Activated naive CD8-positive, alpha-beta T cell (primary cell): Measurements from ENCODE around the gene RABGAP1L.

Source experiments
- H3K27ac Mint-ChIP-seq: one replicate; pipeline ENCODE4 v1.8.0; 2021; ENCODE audit warnings: mixed read lengths
- H3K27me3 Mint-ChIP-seq: one replicate; pipeline ENCODE4 v1.8.0; 2021; ENCODE audit warnings: mixed read lengths
- H3K36me3 Mint-ChIP-seq: one replicate; pipeline ENCODE4 v1.8.0; 2021; ENCODE audit warnings: mixed read lengths
- H3K4me1 Mint-ChIP-seq: one replicate; pipeline ENCODE4 v1.8.0; 2021; ENCODE audit warnings: low read depth, mixed read lengths
- H3K4me3 Mint-ChIP-seq: one replicate; pipeline ENCODE4 v1.8.0; 2021; ENCODE audit warnings: mild to moderate bottlenecking, mixed read lengths
- H3K9me3 Mint-ChIP-seq: one replicate; pipeline ENCODE4 v1.8.0; 2021; ENCODE audit warnings: low read depth, mixed read lengths

Gene RABGAP1L

DNA sequence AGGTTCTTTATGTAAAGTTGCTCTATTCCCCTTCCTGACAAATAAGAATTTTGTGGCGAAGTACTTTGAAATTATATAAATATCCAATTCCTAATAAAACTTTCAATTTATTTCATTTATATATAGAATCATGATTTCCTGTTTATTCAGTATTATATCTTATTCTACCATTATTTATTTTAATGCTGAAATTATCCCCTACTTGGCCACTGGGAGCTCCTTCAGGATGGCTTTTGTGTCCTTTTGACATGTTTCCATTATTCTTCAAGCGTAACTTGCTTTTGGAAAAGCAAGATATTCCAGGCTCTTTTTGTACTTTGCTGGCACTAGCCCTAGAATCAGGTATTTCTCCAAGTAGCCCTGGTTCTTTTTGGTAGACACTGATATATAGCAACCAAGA lies 773.3 kb downstream of the RABGAP1L start:
- H3K36me3 Mint-ChIP-seq = peaks cover 3% of the 10 kb centered on the region
- H3K4me1 Mint-ChIP-seq = no peaks in the 10 kb centered on the region
- H3K9me3 Mint-ChIP-seq = no peaks in the 10 kb centered on the region
- H3K27ac Mint-ChIP-seq = no peak overlapping the region
- no peak overlapping the region for H3K4me3 Mint-ChIP-seq
- H3K27me3 Mint-ChIP-seq = no peaks in the 10 kb centered on the region

DNA sequence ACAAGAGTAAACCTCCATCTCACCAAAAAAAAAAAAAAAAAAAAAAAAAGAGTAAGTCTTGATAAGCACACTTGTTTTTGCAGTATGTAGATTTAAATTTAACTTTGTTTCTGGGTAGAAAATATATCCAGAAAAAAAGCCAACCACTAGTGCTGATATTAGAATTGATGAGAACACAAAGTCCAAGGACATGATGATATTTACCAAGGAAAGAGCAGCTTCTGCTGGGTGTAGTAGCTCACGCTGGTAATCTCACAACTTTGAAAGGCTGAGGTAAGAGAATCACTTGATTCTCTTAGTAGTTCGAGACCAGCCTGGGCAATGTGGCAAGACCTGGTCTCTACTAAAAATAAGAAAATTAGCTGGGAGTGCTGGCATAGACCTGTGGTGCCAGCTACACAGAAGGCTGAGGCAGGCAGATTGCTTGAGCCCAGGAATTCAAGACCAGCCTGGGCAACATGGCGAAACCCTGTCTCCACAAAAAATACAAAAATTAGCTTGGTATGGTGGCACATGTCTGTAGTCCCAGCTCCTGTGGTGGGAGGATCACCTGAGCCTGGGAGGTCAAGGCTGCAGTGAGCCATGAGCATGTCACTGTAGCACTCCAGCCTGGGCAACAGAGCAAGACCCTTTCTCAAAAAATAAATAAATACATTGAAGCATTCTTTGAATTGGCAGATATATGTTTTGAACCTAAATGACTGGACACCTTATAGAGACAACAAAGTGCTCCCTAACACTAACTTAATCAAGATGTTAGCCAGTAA lies 776.8 kb downstream of the RABGAP1L start:
- no peak overlapping the region for H3K4me3 Mint-ChIP-seq
- H3K4me1 Mint-ChIP-seq = peaks cover 18% of the 10 kb centered on the region
- no peak overlapping the region for H3K27ac Mint-ChIP-seq
- H3K9me3 Mint-ChIP-seq = no peaks in the 10 kb centered on the region
- no peaks in the 10 kb centered on the region for H3K27me3 Mint-ChIP-seq
- H3K36me3 Mint-ChIP-seq = peaks cover 4% of the 10 kb centered on the region

DNA sequence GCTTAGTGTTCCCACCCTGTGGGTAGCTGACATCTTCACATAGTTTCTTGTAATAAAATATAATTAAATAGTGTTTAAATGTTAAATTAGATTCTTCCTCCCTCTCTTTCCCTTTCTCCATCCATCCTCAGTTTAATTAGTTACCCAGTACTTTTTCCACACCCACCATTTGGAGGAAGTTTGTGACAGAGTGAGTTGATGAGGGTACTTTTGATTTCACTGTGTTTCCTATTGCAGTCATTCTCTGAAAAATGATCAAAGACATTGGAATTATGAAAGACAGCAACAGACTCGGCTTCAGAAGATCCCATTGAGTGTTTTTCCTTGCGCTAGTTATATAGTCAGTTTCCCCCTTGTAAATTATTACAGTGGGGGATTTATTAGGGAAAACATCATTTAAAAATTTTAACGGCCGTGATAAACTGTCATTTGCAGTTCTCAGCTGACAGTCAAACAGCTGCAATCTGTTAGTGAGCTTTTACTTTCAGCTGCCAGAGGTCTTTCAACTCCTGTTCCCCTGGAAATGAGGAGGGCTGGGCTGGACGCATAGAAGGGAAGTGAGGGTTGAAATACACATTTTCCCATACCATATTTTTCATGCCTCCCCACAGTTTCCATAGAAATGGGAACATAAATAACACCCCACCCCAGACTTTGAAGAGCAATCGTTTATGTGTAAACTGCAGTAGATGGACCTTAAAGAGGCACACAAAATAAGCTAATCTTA lies 779.1 kb downstream of the RABGAP1L start:
- Mint-ChIP-seq H3K27ac (peak overlapping the region; percentile 12), H3K4me1 (peaks cover 18% of the 10 kb centered on the region), H3K36me3 (peaks cover 4% of the 10 kb centered on the region), H3K27me3 (no peaks in the 10 kb centered on the region), H3K9me3 (no peaks in the 10 kb centered on the region), H3K4me3 (peak overlapping the region; percentile 4)

DNA sequence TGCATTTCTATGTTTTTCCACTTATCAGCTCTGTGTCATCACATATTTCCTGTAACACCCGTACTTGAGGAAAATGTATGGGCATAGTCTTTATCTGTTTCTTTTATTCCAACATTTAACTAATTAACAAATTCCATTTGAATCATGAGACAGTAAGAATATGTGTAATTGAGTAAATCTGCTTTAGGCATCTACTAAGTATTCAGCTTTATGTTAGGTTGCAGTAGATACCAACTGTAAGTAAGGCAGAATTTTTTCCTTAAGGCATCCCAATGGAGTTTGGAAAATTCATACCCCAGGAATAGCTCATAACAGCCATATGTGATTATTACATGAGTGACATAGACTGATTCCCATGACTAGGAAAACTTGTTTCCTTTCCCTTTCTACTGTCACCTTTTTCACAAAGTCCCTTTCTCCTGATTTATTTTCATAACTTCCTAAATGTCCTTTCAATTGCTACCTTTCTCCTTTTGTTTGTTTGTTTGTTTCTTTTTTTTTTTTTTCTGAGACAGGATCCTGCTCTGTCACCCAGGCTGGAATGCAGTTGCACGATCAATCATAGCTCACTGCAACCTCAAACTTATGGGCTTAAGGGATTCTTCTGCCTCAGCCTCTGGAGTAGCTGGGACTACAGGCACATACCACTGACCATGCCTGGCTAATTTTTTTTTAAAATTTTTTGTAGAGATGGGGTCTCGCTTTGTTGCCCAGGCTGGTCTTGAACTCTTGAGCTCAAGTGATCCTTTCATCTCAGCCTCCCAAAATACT lies 780.6 kb downstream of the RABGAP1L start:
- Mint-ChIP-seq H3K4me3 (no peak overlapping the region), H3K27ac (no peak overlapping the region)

DNA sequence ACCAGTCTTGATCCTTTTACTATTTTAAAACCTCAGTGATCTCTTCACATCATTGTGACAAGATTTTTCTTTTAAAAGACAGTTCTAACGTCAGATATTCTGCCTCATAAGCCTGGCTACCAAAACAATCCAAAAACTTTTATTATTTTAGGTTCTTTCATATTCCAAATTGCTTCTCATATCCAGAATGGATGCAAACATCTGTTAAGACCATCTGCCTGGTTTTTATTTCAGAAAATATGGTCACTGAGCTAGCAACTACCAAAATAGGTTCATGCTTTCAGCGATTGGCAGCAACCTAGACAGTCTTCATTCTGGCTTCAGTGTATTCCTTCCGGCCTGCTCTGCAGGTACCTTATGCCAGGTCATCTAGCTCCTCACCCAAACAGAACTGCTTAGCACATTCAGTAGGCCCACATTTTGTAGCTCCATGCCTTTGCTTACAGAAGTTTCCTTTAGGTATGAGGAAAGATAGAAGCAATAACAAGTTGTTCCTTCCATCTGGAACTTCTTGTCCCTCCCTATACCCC lies 781.4 kb downstream of the RABGAP1L start:
- H3K27me3 Mint-ChIP-seq = no peaks in the 10 kb centered on the region

More for the DNA sequence above, 780.6 kb downstream of the RABGAP1L start:
- H3K4me1 Mint-ChIP-seq = peaks cover 18% of the 10 kb centered on the region
- H3K27me3 Mint-ChIP-seq = no peaks in the 10 kb centered on the region
- H3K36me3 Mint-ChIP-seq = peaks cover 8% of the 10 kb centered on the region
- no peaks in the 10 kb centered on the region for H3K9me3 Mint-ChIP-seq

DNA sequence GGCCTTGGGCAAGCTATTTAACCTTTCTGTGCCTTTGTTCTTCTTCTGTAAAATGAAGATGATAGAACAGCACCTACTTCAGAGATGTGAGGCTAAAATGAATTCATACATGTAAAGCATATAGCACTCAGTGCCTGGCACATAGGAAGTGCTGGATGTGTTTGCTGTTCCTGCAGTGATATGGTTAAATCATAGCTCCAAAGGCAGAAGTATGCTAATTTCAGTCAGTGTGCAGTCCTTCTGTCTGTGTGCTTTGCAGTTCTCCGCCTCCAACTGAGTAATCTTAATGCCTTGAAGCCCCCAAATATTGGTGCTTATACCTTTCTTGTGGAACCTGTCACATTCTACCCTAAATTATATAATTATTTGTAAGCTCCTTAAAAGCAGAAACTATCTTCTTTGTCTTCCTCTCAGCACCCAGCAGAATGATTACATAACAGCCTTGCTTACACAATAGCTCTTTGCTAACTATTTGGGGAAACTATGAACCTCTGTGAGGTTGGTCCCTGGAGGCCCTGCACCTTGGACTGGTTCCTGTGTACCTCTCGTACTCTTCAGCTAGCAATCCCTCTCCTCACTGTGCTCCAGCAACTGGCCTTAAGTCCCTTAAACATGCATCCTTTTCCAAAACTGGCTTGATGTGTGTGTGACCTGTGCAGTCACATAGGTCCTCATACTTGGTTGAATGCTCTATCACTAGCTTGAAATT lies 783.4 kb downstream of the RABGAP1L start:
- H3K4me1 Mint-ChIP-seq = peaks cover 18% of the 10 kb centered on the region
- H3K27ac Mint-ChIP-seq = no peak overlapping the region
- no peaks in the 10 kb centered on the region for H3K9me3 Mint-ChIP-seq
- H3K36me3 Mint-ChIP-seq = peaks cover 9% of the 10 kb centered on the region
- H3K27me3 Mint-ChIP-seq = no peaks in the 10 kb centered on the region
- no peak overlapping the region for H3K4me3 Mint-ChIP-seq

More for the DNA sequence above, 781.4 kb downstream of the RABGAP1L start:
- peaks cover 9% of the 10 kb centered on the region for H3K36me3 Mint-ChIP-seq
- H3K4me1 Mint-ChIP-seq = peaks cover 18% of the 10 kb centered on the region
- H3K4me3 Mint-ChIP-seq = no peak overlapping the region
- no peaks in the 10 kb centered on the region for H3K9me3 Mint-ChIP-seq
- no peak overlapping the region for H3K27ac Mint-ChIP-seq

DNA sequence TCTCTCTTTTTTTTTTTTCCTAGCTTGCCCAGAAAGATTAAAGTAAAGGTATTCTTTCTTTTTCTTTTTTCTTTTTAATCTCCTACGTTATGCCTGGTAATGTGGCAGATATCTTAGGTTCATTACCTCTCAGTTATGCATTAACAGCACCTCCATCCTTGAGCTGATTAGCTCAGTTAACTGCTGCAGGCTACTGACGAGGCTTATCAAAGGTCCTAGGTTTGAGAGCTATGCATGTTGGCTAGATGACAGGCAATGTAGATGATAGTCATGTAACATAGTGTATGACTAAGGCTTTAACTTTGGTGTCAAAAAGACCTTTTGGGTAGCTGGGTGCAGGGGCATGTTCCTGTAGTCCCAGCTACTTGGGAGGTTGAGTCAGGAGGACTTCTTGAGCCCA lies 786.7 kb downstream of the RABGAP1L start:
- H3K27ac Mint-ChIP-seq = no peak overlapping the region

DNA sequence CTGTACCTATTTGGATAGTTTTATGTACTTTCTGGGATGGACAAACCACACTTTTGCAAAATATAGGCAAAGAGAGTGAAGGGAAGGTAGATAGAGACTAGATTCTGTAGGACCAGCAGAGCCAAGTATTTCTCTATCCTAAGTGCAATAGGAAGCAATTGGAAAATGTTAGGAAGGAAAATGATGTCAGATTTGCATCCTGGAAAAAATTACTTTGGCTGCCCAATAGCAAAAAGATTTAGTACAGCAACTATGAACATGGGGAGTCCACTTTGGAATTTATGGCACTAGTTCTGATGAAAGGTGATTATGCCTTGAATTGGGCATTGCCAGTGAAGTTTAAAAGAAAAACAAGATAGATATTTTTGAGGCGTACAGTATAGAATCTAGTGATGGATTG lies 789.7 kb downstream of the RABGAP1L start:
- no peaks in the 10 kb centered on the region for H3K27me3 Mint-ChIP-seq
- peaks cover 5% of the 10 kb centered on the region for H3K36me3 Mint-ChIP-seq
- no peaks in the 10 kb centered on the region for H3K9me3 Mint-ChIP-seq
- peaks cover 5% of the 10 kb centered on the region for H3K4me1 Mint-ChIP-seq
- H3K27ac Mint-ChIP-seq = no peak overlapping the region
- H3K4me3 Mint-ChIP-seq = no peak overlapping the region

More for the DNA sequence above, 786.7 kb downstream of the RABGAP1L start:
- H3K9me3 Mint-ChIP-seq = no peaks in the 10 kb centered on the region
- peaks cover 5% of the 10 kb centered on the region for H3K36me3 Mint-ChIP-seq
- no peak overlapping the region for H3K4me3 Mint-ChIP-seq
- no peaks in the 10 kb centered on the region for H3K27me3 Mint-ChIP-seq
- peaks cover 1% of the 10 kb centered on the region for H3K4me1 Mint-ChIP-seq

DNA sequence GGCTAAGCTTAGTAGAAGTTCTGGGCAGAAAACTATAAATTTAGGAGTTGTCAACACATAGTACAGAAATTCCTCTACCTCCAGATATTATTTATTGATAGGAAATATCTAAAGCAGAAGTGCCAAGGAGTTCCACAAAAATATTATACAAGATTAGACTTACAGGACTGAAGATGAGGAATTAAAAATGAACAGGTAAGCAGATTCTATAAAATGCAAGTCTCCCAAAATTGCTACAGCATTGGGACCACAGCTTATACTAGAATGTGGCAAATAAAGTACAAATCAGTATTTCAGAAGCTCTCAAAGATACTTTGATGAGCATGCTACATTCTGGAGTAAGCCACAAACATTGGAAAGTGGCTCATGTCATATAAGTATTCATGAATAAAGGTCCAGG lies 790.3 kb downstream of the RABGAP1L start:
- Mint-ChIP-seq H3K27me3 (no peaks in the 10 kb centered on the region), H3K9me3 (no peaks in the 10 kb centered on the region), H3K27ac (no peak overlapping the region), H3K4me3 (no peak overlapping the region), H3K4me1 (peaks cover 9% of the 10 kb centered on the region), H3K36me3 (peaks cover 4% of the 10 kb centered on the region)

DNA sequence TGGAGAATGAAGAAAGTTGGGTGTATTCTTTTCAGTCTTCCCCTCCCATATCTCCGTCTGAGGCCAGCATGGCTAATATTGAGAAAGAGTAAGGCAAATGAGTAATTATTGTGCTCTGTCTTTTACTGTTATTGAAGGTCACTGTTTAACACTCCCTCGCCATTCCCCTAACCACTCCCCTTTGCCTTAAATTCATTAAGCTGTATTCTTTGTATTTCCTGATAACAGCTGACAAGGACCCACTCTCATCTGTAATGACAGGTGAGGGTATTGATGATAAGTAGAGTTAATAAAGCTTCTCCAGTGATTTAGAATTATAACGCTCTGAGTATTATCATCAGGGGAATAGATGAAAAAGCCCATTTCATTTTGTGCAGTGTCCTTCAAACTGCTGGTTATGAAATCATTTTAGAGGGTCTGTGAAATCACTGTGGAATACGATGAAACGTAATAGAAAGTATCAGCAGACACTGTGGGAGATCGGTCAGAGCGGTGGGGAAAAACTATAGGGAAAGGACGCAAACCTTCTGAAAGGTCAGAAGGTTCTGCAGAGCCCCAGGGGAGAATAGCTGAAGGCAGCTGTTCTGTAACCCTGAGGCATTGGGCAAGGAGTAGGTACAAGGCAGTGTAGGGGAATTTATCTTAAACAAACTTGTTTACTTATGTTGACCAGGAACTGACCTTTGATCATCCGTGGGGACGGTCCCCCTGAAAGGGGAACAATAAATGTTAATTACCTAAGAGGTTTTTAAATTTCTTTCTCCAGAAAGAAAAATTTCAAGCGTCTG lies 794.2 kb downstream of the RABGAP1L start:
- Mint-ChIP-seq H3K27ac (no peak overlapping the region), H3K36me3 (no peaks in the 10 kb centered on the region)

DNA sequence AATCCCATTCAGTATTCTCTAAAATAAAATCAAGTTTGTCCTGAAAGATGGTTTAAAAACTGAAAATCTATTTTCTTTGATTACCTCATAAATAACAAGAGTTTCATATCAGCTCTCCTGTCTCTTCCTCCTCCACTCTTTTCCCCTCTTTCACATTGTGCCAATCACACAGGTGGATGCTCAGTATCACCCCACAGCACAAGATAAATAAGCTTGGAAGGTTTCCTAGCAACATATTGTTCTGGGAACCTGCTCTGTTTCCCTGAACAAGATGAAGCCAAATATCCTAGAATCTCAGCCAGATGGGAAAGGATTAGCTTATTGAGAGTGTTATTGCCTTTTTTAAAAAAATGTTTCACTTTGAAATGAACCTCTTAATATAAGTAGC lies 794.7 kb downstream of the RABGAP1L start:
- H3K27me3 Mint-ChIP-seq = no peaks in the 10 kb centered on the region
- no peak overlapping the region for H3K27ac Mint-ChIP-seq
- no peak overlapping the region for H3K4me3 Mint-ChIP-seq
- H3K4me1 Mint-ChIP-seq = peaks cover 28% of the 10 kb centered on the region
- H3K9me3 Mint-ChIP-seq = no peaks in the 10 kb centered on the region
- no peaks in the 10 kb centered on the region for H3K36me3 Mint-ChIP-seq

More for the DNA sequence above, 794.2 kb downstream of the RABGAP1L start:
- peaks cover 27% of the 10 kb centered on the region for H3K4me1 Mint-ChIP-seq
- no peaks in the 10 kb centered on the region for H3K27me3 Mint-ChIP-seq
- H3K9me3 Mint-ChIP-seq = no peaks in the 10 kb centered on the region
- H3K4me3 Mint-ChIP-seq = no peak overlapping the region

DNA sequence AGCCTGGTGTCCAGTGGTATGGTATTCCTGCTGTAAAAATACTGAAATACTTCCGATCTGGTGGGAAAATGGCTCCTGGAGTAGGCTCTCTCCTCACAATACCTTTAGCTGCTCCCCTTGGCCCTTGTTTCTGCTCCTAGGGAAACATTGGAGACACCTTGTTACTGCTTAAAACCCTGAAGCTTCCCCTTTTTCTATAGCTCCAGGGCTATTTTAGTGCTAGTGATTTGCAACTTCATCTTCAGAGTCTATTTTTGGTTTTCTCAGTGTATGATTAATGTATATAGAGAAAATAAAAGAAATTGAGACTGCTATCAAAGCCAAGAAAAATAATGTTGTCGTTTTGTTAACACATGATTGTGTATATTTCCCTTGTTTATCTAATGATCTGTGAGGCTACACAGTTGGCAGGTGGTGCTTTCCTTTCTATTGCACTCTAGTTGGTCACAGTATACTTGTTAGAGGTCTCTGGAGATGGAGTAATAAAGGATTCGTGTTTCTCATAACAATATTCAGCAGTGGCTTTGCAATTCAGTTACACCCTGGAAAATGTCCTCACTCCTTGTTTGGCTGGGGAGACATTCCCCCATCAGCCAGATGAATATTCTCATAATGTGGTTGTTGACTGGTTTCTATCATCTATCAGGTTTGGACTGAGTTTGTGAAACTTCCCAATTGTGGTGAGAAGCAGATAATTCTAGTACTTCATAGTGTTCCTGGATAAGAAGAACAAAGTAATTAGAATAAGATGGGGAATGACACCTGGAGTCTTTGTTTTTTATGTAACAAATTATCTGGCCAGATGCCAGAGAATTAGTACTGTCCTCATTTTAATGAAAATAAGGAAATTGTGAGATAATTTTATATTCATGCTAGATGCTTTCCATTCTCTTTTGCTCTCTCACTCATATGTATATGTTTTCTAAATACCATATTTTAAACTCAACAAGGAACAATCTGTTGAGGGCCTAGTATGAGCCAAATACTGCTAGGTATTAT lies 795.6 kb downstream of the RABGAP1L start:
- Mint-ChIP-seq H3K4me3 (no peak overlapping the region), H3K9me3 (no peaks in the 10 kb centered on the region), H3K4me1 (peaks cover 28% of the 10 kb centered on the region), H3K27ac (no peak overlapping the region), H3K27me3 (no peaks in the 10 kb centered on the region), H3K36me3 (no peaks in the 10 kb centered on the region)

DNA sequence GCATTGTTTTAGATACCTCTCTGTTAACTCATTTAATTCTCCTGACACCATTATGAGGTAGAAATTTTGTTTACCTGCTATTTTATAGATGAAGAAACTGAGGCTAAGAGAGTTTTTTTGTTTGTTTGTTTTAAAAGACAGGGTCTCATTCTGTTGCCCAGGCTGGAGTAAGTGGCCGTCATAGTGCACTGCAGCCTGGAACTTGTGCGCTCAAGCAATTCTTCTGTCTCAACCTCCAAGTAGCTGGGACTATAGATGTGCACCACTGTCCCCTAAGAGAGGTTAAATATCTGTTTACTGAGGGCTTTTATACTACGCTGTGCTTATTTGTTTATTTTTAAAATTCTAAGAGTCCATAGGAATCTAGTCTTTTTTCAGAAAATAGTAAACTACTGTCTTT lies 796.8 kb downstream of the RABGAP1L start:
- no peak overlapping the region for H3K27ac Mint-ChIP-seq

More for the DNA sequence above, 796.8 kb downstream of the RABGAP1L start:
- no peak overlapping the region for H3K4me3 Mint-ChIP-seq
- no peaks in the 10 kb centered on the region for H3K9me3 Mint-ChIP-seq
- H3K4me1 Mint-ChIP-seq = peaks cover 28% of the 10 kb centered on the region
- no peaks in the 10 kb centered on the region for H3K36me3 Mint-ChIP-seq
- no peaks in the 10 kb centered on the region for H3K27me3 Mint-ChIP-seq
